ENCODE results near the gene CRYZL1. TPM values are rescaled to one million over a fixed set of nuclear protein-coding genes. Genes with fewer than 3 reads are reported as not detected.
"Not testable (repeated sequence)": the region's sequence is repeated elsewhere in the genome, so short reads cannot be mapped to it uniquely, and the experiment has no call there.

Gene CRYZL1
- total RNA-seq, 6 experiments from 2014 or later: 9.7 to 16.3 (median 13.2) TPM

GRCh38 chr21:33680870-33681269, 39.3 kb upstream of the CRYZL1 start:
- ATAC-seq (no peak), DNase-seq (no peak)
- Histone ChIP-seq H3K27ac (no peak overlapping the region), H3K4me3 (no peak overlapping the region), H3K9me3 (no peaks in the 10 kb centered on the region), H3K4me1 (peaks cover 0 to 28% (median 12%) of the 10 kb centered on the region in 4 donors), H3K36me3 (no peaks in the 10 kb centered on the region), H3K27me3 (no peaks in the 10 kb centered on the region)
- 87% methylated on average over 5 of the region's 6 CpGs for WGBS (ENCODE audit: insufficient coverage, low coverage, low lambda C conversion rate, missing lambda C conversion rate)
- TF ChIP-seq POLR2A (IDR thresholded peaks at IDR 0.05): no peak
- intact Hi-C loops (cut with DNase I): no loop called here

GRCh38 chr21:33677450-33677849, 35.9 kb upstream of the CRYZL1 start:
- Histone ChIP-seq H3K36me3 (no peaks in the 10 kb centered on the region), H3K9me3 (no peaks in the 10 kb centered on the region), H3K4me3 (no peak overlapping the region), H3K27me3 (no peaks in the 10 kb centered on the region), H3K4me1 (peaks cover 0 to 28% (median 9%) of the 10 kb centered on the region in 4 donors), H3K27ac (no peak overlapping the region)
- DNase-seq (no peak), ATAC-seq (no peak)
- 95% methylated on average over 9 of the region's 9 CpGs for WGBS (ENCODE audit: insufficient coverage, low coverage, low lambda C conversion rate, missing lambda C conversion rate)
- intact Hi-C loops (cut with DNase I): loop anchor here in 1 of 2 donors (10.0 kb wide), 1 partner anchor 57 kb away; no protein-coding TSS in a partner anchor
- TF ChIP-seq POLR2A (IDR thresholded peaks at IDR 0.05): no peak
- TF ChIP-seq, protein P1, sequence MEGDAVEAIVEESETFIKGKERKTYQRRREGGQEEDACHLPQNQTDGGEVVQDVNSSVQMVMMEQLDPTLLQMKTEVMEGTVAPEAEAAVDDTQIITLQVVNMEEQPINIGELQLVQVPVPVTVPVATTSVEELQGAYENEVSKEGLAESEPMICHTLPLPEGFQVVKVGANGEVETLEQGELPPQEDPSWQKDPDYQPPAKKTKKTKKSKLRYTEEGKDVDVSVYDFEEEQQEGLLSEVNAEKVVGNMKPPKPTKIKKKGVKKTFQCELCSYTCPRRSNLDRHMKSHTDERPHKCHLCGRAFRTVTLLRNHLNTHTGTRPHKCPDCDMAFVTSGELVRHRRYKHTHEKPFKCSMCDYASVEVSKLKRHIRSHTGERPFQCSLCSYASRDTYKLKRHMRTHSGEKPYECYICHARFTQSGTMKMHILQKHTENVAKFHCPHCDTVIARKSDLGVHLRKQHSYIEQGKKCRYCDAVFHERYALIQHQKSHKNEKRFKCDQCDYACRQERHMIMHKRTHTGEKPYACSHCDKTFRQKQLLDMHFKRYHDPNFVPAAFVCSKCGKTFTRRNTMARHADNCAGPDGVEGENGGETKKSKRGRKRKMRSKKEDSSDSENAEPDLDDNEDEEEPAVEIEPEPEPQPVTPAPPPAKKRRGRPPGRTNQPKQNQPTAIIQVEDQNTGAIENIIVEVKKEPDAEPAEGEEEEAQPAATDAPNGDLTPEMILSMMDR (IDR thresholded peaks at IDR 0.05): no peak

- H3K27me3 ChIP-seq, DNase-seq, H3K27ac ChIP-seq, H3K9me3 ChIP-seq, H3K36me3 ChIP-seq, ATAC-seq, H3K4me3 ChIP-seq: not testable (repeated sequence)
- intact Hi-C loops (cut with DNase I): loop anchor here in 1 of 2 donors (10.0 kb wide), 1 partner anchor 58 kb away; no protein-coding TSS in a partner anchor
- peaks cover 0 to 28% (median 9%) of the 10 kb centered on the region in 4 donors for H3K4me1 ChIP-seq
- 96% methylated on average over 5 of the region's 5 CpGs for WGBS (ENCODE audit: insufficient coverage, low coverage, low lambda C conversion rate, missing lambda C conversion rate)
These were observed 35.1 kb upstream of the CRYZL1 start for GRCh38 chr21:33676666-33677065.

- intact Hi-C loops (cut with DNase I): loop anchor here in 1 of 2 donors (10.0 kb wide), 1 partner anchor 61 kb away; no protein-coding TSS in a partner anchor
- 0% methylated on average over 1 of the region's 1 CpG for WGBS (ENCODE audit: insufficient coverage, low coverage, low lambda C conversion rate, missing lambda C conversion rate)
- peak in 1 of 4 donors; percentile 40 for ATAC-seq
These were observed 32.7 kb upstream of the CRYZL1 start for GRCh38 chr21:33674226-33674625.

GRCh38 chr21:33673473-33673872, 31.9 kb upstream of the CRYZL1 start:
- H3K27me3 ChIP-seq: no peaks in the 10 kb centered on the region
- peaks cover 0 to 29% (median 13%) of the 10 kb centered on the region in 4 donors for H3K4me1 ChIP-seq
- H3K9me3 ChIP-seq: no peaks in the 10 kb centered on the region
- DNase-seq (no peak), ATAC-seq (no peak)
- no peak overlapping the region for H3K4me3 ChIP-seq
- TF ChIP-seq, protein P1 (IDR thresholded peaks at IDR 0.05): no peak
- no peak for TF ChIP-seq POLR2A (IDR thresholded peaks at IDR 0.05)
- 83% methylated on average over 8 of the region's 8 CpGs for WGBS (ENCODE audit: insufficient coverage, low coverage, low lambda C conversion rate, missing lambda C conversion rate)
- no peaks in the 10 kb centered on the region for H3K36me3 ChIP-seq
- intact Hi-C loops (cut with DNase I): loop anchor here in 1 of 2 donors (10.0 kb wide), 1 partner anchor 61 kb away; no protein-coding TSS in a partner anchor
- no peak overlapping the region for H3K27ac ChIP-seq

More at GRCh38 chr21:33674226-33674625, 32.7 kb upstream of the CRYZL1 start:
- Histone ChIP-seq H3K4me1 (peaks cover 0 to 27% (median 9%) of the 10 kb centered on the region in 4 donors), H3K9me3 (no peaks in the 10 kb centered on the region), H3K4me3 (no peak overlapping the region), H3K27ac (no peak overlapping the region), H3K27me3 (no peaks in the 10 kb centered on the region), H3K36me3 (no peaks in the 10 kb centered on the region)
- TF ChIP-seq, protein P1 (IDR thresholded peaks at IDR 0.05): no peak
- TF ChIP-seq POLR2A (IDR thresholded peaks at IDR 0.05): no peak
- DNase-seq: no peak
